ENCODE results near the gene ADAMTSL3. TPM values are rescaled to one million over a fixed set of nuclear protein-coding genes. Genes with fewer than 3 reads are reported as not detected.

ADAMTSL3 gene
- total and polyA plus RNA-seq, 7 donors = 0.60 to 40.7 (median 32.6) TPM; not detected in 1

DNA sequence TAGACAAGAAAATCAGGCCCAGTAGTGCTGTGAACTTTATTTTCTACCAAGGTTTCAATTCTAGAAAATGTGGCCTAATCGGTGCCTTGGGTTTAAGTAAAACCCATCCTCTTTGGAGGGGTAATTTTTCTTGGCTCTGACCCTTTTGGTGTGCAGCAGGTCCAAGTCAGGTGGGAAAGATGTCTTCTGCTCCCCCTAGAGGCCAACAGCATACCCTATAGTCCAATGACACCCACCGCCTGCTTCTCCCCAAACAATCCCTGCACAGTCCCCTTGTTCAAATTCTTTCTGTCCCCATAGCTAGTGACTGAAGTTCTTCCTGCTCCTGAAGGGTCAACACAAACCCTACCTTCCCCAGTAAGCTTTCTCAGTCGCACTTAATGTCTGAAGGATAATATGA lies 319.9 kb downstream of the ADAMTSL3 start:
- Histone ChIP-seq H3K27me3 (no peaks in the 10 kb centered on the region), H3K9me3 (no peaks in the 10 kb centered on the region), H3K4me1 (peaks cover 0 to 15% (median 5%) of the 10 kb centered on the region in 4 donors), H3K36me3 (peaks cover 0 to 8% (median 0%) of the 10 kb centered on the region in 4 donors), H3K4me3 (no peak overlapping the region), H3K27ac (no peak overlapping the region)
- no peak for DNase-seq
- intact Hi-C loops (cut with DNase I) = no loop called here
- 70 to 78% methylated on average over 3 of the region's 3 CpGs for WGBS, 2 donors
- TF ChIP-seq EP300 (IDR thresholded peaks at IDR 0.05) = no peak
- TF ChIP-seq, protein P1, sequence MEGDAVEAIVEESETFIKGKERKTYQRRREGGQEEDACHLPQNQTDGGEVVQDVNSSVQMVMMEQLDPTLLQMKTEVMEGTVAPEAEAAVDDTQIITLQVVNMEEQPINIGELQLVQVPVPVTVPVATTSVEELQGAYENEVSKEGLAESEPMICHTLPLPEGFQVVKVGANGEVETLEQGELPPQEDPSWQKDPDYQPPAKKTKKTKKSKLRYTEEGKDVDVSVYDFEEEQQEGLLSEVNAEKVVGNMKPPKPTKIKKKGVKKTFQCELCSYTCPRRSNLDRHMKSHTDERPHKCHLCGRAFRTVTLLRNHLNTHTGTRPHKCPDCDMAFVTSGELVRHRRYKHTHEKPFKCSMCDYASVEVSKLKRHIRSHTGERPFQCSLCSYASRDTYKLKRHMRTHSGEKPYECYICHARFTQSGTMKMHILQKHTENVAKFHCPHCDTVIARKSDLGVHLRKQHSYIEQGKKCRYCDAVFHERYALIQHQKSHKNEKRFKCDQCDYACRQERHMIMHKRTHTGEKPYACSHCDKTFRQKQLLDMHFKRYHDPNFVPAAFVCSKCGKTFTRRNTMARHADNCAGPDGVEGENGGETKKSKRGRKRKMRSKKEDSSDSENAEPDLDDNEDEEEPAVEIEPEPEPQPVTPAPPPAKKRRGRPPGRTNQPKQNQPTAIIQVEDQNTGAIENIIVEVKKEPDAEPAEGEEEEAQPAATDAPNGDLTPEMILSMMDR (IDR thresholded peaks at IDR 0.05) = peak in 1 of 4 experiments; percentile 7

DNA sequence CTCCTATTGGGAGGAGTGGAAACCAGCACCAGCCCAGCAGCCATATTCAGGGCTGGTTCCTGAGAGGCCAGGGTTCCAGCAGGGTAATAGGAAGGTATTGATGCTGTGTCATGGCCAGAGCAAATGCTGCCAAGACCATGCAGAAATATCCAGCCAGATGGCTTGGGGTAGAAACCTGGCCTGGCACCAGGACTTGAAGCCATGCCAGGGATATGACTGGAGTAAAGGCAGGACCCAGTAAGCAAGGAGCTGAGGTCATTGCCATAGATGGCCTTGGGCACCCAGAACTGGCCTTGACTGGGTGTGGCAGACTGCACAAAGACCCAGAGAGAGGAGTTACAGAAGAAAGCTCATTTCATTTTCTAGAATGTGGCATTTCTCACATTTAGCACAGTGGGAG lies 324.1 kb downstream of the ADAMTSL3 start:
- no peak overlapping the region for H3K4me3 ChIP-seq
- peaks cover 0 to 15% (median 5%) of the 10 kb centered on the region in 4 donors for H3K4me1 ChIP-seq
- no peak for TF ChIP-seq POLR2AphosphoS5 (IDR thresholded peaks at IDR 0.05)
- no peak for TF ChIP-seq POLR2A (IDR thresholded peaks at IDR 0.05)
- TF ChIP-seq, protein P1 (IDR thresholded peaks at IDR 0.05) = no peak
- TF ChIP-seq EP300 (IDR thresholded peaks at IDR 0.05) = no peak
- H3K36me3 ChIP-seq = peaks cover 0 to 20% (median 0%) of the 10 kb centered on the region in 4 donors
- intact Hi-C loops (cut with DNase I) = no loop called here
- DNase-seq = no peak
- H3K9me3 ChIP-seq = no peaks in the 10 kb centered on the region
- no peaks in the 10 kb centered on the region for H3K27me3 ChIP-seq
- peak overlapping the region in 1 of 4 donors; percentile 46 for H3K27ac ChIP-seq

DNA sequence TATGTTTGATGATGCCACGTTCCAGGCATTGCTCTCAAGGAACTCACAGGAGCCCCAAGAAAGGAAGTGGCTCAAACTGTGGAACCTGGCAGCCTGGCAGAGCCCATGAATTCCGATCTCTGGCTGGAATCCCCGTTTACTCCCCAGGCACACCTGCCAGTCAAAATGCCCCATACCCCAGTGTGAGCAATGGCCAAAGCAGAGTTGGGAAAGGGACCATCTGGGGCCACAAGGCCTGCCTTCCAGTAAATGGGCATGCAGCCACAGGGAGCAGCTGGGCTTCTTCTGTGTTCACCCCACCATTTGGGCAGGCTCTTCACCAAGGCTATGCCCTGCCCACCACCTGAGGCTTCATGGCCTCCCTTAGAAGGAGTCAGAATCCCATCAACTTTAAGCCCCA lies 324.7 kb downstream of the ADAMTSL3 start:
- Histone ChIP-seq H3K4me3 (no peak overlapping the region), H3K4me1 (peaks cover 0 to 15% (median 6%) of the 10 kb centered on the region in 4 donors), H3K27me3 (no peaks in the 10 kb centered on the region), H3K9me3 (no peaks in the 10 kb centered on the region), H3K36me3 (peaks cover 0 to 21% (median 0%) of the 10 kb centered on the region in 4 donors), H3K27ac (peak overlapping the region in 1 of 4 donors; percentile 46)
- TF ChIP-seq EP300 (IDR thresholded peaks at IDR 0.05) (no peak), POLR2A (IDR thresholded peaks at IDR 0.05) (no peak), POLR2AphosphoS5 (IDR thresholded peaks at IDR 0.05) (no peak)
- TF ChIP-seq, protein P1 (IDR thresholded peaks at IDR 0.05) = no peak
- WGBS, 2 donors = 65 to 91% methylated on average over 3 of the region's 3 CpGs
- intact Hi-C loops (cut with DNase I) = no loop called here
- no peak for DNase-seq

DNA sequence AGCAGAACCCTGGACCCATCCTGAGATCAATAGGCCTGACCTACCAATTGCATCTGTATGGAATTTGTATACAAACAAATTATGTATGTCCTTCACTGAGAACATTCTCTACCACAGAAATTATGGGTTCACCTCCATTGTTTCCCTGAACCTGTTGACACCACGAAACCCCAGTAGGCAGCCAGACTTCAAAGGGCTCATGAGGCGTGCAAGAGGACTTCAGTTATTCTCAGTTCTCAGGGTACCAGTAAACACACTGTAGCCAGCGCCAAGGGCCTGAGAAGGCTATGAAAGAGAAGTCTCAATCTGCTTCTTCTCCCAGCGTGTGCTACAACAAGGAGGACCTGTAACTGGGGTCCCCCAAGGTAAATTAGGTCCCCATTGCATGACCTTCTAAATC lies 326.7 kb downstream of the ADAMTSL3 start:
- Histone ChIP-seq H3K27ac (no peak overlapping the region), H3K4me3 (no peak overlapping the region), H3K9me3 (no peaks in the 10 kb centered on the region), H3K4me1 (peaks cover 0 to 22% (median 8%) of the 10 kb centered on the region in 4 donors), H3K27me3 (no peaks in the 10 kb centered on the region), H3K36me3 (peaks cover 0 to 25% (median 0%) of the 10 kb centered on the region in 4 donors)
- 74 to 89% methylated on average over 4 of the region's 4 CpGs for whole genome bisulfite sequencing, 2 donors
- DNase-seq = no peak
- TF ChIP-seq POLR2AphosphoS5 (IDR thresholded peaks at IDR 0.05) (no peak), POLR2A (IDR thresholded peaks at IDR 0.05) (no peak), EP300 (IDR thresholded peaks at IDR 0.05) (no peak)
- TF ChIP-seq, protein P1 (IDR thresholded peaks at IDR 0.05) = no peak
- intact Hi-C loops (cut with DNase I) = no loop called here

DNA sequence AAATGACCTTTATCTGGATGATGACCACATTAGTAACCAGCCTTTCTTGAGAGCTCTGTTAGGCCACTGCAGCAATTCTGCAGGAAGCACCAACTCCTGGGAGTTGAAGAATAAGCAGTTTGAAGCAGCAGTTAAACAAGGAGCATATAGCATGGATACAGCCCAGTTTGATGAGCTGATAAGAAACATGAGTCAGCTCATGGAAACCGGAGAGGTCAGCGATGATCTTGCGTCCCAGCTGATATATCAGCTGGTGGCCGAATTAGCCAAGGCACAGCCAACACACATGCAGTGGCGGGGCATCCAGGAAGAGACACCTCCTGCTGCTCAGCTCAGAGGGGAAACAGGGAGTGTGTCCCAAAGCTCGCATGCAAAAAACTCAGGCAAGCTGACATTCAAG lies 328.8 kb downstream of the ADAMTSL3 start:
- DNase-seq = no peak
- Histone ChIP-seq H3K4me3 (no peak overlapping the region), H3K27me3 (no peaks in the 10 kb centered on the region), H3K36me3 (peaks cover 0 to 28% (median 0%) of the 10 kb centered on the region in 4 donors), H3K27ac (no peak overlapping the region), H3K9me3 (no peaks in the 10 kb centered on the region), H3K4me1 (peaks cover 0 to 19% (median 5%) of the 10 kb centered on the region in 4 donors)
- TF ChIP-seq POLR2A (IDR thresholded peaks at IDR 0.05) (no peak), EP300 (IDR thresholded peaks at IDR 0.05) (no peak), POLR2AphosphoS5 (IDR thresholded peaks at IDR 0.05) (no peak)
- TF ChIP-seq, protein P1 (IDR thresholded peaks at IDR 0.05) = no peak
- intact Hi-C loops (cut with DNase I) = no loop called here
- WGBS, 2 donors = 84 to 92% methylated on average over 6 of the region's 6 CpGs

Data from sigmoid colon (tissue), 7 donors.